ENCODE measurements around the gene RPN2. TPM values are rescaled to one million over a fixed set of nuclear protein-coding genes. Genes with fewer than 3 reads are reported as not detected.

Gene RPN2
- total and polyA plus RNA-seq, 2 of the 13 experiments (the other 11 are each of a cell fraction or from before 2014, with no cell fraction given), result 587 to 1,818 TPM

DNA sequence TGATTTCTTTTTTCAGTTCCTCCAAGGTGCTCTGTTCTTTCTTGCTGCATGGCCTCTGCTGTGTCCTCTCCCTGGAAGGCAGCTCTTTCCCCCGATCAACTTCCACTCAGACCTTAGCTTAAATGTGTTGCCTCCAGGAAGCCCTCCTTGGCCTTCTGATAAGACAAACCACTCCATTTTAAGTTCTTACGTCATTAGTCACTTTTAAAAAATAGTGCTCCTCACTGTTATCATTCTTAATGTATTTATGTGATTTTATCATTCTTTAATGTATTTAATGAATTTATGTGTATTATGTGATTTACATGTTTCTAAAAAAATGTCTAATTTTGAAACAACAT, 98.1 kb downstream of the RPN2 start (continued):
- no peak for TF ChIP-seq ZSCAN12 (CRISPR knock-in tag; IDR thresholded peaks at IDR 0.05)
- no peak for TF ChIP-seq ZNF883 (CRISPR knock-in tag; IDR thresholded peaks at IDR 0.05; ENCODE audit: not compliant biosample characterization)
- TF ChIP-seq ZHX2 (IDR thresholded peaks at IDR 0.05; ENCODE audit: low read depth), result no peak
- TF ChIP-seq ZHX2 (CRISPR knock-in tag; IDR thresholded peaks at IDR 0.05; ENCODE audit: borderline replicate concordance), result no peak
- TF ChIP-seq XRCC5 (optimal IDR thresholded peaks at IDR 0.05; ENCODE audit: low read length), result no peak
- TF ChIP-seq, protein P1, sequence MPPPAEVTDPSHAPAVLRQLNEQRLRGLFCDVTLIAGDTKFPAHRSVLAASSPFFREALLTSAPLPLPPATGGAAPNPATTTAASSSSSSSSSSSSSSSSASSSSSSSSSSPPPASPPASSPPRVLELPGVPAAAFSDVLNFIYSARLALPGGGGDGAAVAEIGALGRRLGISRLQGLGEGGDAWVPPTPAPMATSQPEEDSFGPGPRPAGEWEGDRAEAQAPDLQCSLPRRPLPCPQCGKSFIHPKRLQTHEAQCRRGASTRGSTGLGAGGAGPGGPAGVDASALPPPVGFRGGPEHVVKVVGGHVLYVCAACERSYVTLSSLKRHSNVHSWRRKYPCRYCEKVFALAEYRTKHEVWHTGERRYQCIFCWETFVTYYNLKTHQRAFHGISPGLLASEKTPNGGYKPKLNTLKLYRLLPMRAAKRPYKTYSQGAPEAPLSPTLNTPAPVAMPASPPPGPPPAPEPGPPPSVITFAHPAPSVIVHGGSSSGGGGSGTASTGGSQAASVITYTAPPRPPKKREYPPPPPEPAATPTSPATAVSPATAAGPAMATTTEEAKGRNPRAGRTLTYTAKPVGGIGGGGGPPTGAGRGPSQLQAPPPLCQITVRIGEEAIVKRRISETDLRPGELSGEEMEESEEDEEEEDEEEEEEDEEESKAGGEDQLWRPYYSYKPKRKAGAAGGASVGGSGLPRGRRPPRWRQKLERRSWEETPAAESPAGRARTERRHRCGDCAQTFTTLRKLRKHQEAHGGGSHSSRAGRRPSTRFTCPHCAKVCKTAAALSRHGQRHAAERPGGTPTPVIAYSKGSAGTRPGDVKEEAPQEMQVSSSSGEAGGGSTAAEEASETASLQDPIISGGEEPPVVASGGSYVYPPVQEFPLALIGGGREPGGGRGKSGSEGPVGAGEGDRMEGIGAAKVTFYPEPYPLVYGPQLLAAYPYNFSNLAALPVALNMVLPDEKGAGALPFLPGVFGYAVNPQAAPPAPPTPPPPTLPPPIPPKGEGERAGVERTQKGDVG (CRISPR knock-in tag; IDR thresholded peaks at IDR 0.05; ENCODE audit: borderline replicate concordance), result no peak
- no peak for TF ChIP-seq NFKB2 (CRISPR knock-in tag; IDR thresholded peaks at IDR 0.05; ENCODE audit: borderline replicate concordance)
- TF ChIP-seq, protein P2, sequence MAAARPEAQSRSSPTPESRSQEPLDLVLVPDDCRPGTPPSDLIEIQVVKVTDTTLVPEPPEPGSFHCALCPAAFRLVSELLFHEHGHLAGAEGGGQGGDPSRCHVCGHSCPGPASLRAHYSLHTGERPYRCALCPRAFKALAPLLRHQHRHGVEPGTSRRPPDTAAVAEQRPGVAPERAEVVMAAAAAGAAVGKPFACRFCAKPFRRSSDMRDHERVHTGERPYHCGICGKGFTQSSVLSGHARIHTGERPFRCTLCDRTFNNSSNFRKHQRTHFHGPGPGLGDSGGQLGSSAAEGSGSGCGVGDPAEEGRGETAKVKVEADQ (CRISPR knock-in tag; IDR thresholded peaks at IDR 0.05; ENCODE audit: borderline replicate concordance), result no peak
- TF ChIP-seq GFI1 (CRISPR knock-in tag; IDR thresholded peaks at IDR 0.05; ENCODE audit: borderline replicate concordance), result 0 out of 2 replicates have a peak, but pooled peaks have one; percentile 17
- no peak for TF ChIP-seq KLF6 (CRISPR knock-in tag; IDR thresholded peaks at IDR 0.05)
- TF ChIP-seq, protein P3, sequence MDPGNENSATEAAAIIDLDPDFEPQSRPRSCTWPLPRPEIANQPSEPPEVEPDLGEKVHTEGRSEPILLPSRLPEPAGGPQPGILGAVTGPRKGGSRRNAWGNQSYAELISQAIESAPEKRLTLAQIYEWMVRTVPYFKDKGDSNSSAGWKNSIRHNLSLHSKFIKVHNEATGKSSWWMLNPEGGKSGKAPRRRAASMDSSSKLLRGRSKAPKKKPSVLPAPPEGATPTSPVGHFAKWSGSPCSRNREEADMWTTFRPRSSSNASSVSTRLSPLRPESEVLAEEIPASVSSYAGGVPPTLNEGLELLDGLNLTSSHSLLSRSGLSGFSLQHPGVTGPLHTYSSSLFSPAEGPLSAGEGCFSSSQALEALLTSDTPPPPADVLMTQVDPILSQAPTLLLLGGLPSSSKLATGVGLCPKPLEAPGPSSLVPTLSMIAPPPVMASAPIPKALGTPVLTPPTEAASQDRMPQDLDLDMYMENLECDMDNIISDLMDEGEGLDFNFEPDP (CRISPR knock-in tag; conservative IDR thresholded peaks at IDR 0.05), result 0 out of 2 replicates have a peak, but pooled peaks have one; percentile 48
- TF ChIP-seq ZNF589 (CRISPR knock-in tag; conservative IDR thresholded peaks at IDR 0.05), result no peak
- TF ChIP-seq, protein P4, sequence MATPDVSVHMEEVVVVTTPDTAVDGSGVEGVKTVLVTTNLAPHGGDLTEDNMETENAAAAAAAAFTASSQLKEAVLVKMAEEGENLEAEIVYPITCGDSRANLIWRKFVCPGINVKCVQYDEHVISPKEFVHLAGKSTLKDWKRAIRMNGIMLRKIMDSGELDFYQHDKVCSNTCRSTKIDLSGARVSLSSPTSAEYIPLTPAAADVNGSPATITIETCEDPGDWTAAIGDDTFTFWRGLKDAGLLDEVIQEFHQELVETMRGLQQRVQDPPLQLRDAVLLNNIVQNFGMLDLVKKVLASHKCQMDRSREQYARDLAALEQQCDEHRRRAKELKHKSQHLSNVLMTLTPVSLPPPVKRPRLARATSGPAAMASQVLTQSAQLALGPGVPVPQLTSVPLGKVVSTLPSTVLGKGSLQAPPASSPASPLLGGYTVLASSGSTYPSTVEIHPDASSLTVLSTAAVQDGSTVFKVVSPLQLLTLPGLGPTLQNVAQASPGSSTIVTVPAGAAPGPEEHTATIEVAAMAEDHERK (CRISPR knock-in tag; IDR thresholded peaks at IDR 0.05; ENCODE audit: low read depth), result no peak
- TF ChIP-seq ZEB1 (IDR thresholded peaks at IDR 0.05; ENCODE audit: insufficient replicate concordance, low read depth), result no peak
- TF ChIP-seq ZNF724P (CRISPR knock-in tag; IDR thresholded peaks at IDR 0.05; ENCODE audit: borderline replicate concordance), result 0 out of 2 replicates have a peak, but pooled peaks have one; percentile 8
- TF ChIP-seq SRY (CRISPR knock-in tag; IDR thresholded peaks at IDR 0.05), result no peak

Data from HepG2 (cell line).